Neural cell (in vitro differentiated cells): ENCODE results near the gene HERC2.

Source experiments
- CTCF ChIP-seq: fragments of 450-650 bp; IDR thresholded peaks from 2 replicates; pipeline ENCODE4 v1.5.1; 2014; ENCODE audit warnings: antibody characterized with exemption, mild to moderate bottlenecking, moderate library complexity; ENCODE audit not compliant: poor library complexity, severe bottlenecking
- EP300 ChIP-seq: fragments of 450-650 bp; conservative IDR thresholded peaks from 2 replicates; pipeline ENCODE4 v1.6.1; 2014; ENCODE audit warnings: antibody characterized with exemption, mild to moderate bottlenecking, moderate library complexity; ENCODE audit not compliant: poor library complexity, severe bottlenecking
- EZH2 ChIP-seq: fragments of 200-600, 300-800 bp; shearing (Covaris generic), sonication (generic); IDR thresholded peaks from 2 replicates; pipeline ENCODE4 v1.6.1; 2014; ENCODE audit warnings: antibody characterized with exemption, low read length, borderline replicate concordance, mild to moderate bottlenecking; ENCODE audit not compliant: insufficient read depth, poor library complexity, severe bottlenecking
- POLR2AphosphoS5 ChIP-seq: IDR thresholded peaks from 2 replicates; pipeline ENCODE4 v1.6.1; 2012
- SMC3 ChIP-seq: fragments of 450-650 bp; conservative IDR thresholded peaks from 2 replicates; pipeline ENCODE4 v1.6.1; 2014; ENCODE audit warnings: antibody characterized with exemption, mild to moderate bottlenecking, moderate library complexity; ENCODE audit not compliant: poor library complexity
- TAF1 ChIP-seq: IDR thresholded peaks from 2 replicates; pipeline ENCODE4 v1.6.1; 2012; ENCODE audit warnings: low read depth

- TF ChIP-seq CTCF (no peak), EZH2 (no peak), POLR2AphosphoS5 (no peak), SMC3 (no peak), EP300 (no peak), TAF1 (no peak)
These were observed 48.5 kb downstream of the HERC2 start for GRCh38 chr15:28273468-28273867.
